HG03342 (cell line): ENCODE results near the gene NAMPT.

ENCODE experiments used
- ATAC-seq: cut with Tn5 transposase; IDR thresholded peaks from one replicate; pipeline ENCODE4 v1.9.1; 2021; ENCODE audit warnings: mild to moderate bottlenecking, moderate library complexity; ENCODE audit not compliant: unreplicated experiment

Gene NAMPT

DNA sequence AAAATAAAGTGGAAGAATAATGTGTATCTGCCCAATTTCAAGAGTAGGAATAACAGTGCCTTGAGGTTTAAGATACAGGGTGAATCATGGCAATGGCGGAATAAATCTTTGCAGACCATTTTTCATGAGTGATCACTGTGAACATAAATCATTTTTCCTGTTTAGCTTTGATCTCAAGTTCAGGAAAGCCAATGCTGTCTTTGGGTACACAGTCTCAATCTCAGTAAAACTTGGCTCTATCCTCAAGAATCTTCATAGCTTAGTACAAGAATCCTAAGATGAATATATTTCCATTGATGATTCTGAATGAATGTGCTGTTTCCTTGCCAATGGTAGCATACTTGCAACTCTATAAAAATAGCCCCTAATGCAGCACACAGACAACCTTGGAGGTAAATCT lies 6.8 kb downstream of the NAMPT start:
- ATAC-seq: no peak

DNA sequence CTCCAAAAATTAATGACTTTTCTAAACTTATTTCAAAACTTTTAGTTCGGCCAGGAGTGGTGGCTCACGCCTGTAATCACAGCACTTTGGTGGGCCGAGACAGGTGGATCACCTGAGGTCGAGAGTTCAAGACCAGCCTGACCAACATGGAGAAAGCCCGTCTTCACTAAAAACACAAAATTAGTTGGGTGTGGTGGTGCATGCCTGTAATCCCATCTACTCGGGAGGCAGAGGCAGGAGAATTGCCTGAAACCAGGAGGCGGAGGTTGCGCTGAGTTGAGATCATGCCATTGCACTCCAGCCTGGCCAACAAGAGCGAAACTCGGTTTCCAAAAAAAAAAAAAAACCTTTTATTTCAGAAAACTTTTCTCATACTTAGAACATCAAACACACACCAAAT lies 8.3 kb downstream of the NAMPT start:
- ATAC-seq: no peak

DNA sequence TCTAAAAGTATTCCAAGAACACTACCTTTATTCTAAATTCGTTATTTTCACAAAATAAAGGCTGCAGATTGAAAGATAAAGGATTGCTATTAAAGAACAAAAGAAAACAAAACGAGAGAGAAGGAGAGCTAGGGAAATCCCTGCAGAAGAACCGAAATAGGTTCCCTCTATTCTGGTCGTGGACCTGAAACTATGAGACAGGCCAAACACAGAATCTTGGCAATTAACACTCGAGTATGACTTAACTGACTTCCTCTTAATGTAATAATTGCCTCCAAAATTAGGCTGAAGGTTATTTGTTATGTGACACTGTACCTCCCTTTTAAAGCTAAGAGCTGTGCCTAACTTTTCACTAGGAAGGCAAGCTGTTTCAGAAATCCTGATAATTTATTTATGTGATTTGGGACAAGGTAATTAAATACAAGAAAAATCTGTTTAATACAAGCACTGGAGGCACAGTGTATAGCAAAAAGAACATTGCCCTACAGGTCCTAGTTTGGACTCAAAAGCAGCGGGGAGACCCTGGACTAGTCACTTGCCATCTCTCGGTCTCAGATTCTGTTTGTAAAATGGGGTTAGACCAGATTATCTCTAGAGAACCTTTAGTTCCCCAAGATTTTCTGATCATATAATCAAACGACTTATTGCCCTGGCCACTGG lies 11.6 kb downstream of the NAMPT start:
- no peak for ATAC-seq

DNA sequence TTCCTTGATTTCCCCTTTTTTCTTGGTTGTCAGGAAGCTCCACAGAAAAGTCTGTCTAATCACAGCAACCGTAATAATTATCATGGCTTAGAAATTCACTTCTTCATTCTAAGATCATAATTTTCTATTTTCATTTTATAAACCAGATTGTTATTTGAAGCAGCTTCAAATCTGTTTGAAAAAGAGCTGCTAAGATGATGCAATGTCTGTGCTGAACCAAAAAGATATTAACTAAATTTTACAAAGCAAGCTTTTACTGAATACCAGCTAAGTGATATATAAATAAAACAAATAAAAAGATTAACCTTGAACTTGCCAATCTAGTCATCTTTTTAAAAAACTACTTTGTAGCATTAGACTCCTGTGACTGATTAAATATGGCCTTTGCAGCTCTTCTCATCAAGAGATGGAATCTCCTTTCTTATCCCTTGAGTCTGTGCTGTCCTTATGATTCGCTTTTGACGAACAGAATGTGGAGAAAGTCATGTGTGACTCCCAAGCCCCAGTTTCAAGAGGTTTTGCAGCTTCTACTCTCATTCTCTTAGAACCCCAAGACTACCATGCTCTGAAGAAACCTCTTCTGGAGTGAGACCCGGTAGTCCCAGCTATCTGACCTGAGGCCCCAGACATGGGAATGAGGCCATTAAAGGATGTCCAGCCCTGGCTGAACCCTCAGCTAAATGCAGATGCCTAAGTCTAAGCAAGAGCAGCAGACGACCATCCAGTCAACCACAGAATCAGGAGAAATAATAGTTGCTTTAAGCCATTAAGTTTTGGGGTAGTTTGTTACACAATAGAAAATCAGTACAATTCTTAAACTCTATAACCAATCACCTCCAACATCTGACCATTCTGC lies 14.4 kb downstream of the NAMPT start:
- no peak for ATAC-seq

DNA sequence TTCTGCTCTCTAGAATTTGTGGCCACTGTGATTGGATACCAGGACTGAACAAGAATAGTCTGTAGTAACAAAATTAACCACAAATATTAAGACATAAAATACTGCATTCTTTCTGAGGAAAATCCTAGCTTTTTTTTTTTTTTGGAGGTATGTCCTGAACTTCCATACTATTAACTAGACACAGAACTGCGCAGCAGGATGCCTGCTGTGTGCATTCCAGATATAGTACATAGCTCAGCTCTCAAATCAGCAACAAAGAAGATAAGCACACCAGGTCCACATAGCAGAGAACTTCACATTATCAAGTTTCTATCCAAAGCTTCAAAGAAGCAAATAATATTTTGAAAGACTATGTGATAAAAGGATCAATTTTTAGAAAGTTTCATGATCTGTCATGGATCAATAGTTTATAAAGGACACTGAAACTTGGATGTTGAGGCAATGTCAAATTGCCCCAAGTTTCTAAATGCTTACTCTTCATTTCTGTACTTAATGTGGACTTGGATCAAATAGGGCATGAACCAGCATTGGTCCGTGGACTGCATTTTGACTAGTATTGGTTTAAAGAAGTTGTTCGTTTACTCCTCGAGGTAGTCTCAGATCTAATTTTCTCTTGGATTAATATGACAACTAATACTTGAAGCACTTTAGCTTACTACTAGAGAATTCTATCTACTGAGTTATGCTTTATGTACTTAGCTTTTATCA lies 15.4 kb downstream of the NAMPT start:
- ATAC-seq: no peak

DNA sequence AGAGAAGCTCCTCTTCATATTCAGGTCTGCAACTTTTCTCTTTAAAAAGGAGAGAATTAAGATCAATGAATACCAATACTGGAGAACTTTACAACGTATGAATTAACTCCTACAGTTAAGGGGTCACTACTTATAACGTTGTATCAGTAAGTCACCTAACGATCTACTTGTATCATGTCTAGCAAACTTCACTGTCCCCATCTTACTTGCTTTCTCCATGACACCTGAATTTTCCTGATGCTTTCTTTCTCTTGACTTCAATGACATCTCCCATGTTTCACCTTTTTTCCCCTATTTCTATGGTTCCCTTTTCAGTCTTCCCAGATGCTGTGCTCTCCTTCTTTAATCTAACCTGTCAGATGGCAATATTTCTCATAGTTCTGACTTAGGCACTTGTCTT lies 19.6 kb downstream of the NAMPT start:
- ATAC-seq: no peak

DNA sequence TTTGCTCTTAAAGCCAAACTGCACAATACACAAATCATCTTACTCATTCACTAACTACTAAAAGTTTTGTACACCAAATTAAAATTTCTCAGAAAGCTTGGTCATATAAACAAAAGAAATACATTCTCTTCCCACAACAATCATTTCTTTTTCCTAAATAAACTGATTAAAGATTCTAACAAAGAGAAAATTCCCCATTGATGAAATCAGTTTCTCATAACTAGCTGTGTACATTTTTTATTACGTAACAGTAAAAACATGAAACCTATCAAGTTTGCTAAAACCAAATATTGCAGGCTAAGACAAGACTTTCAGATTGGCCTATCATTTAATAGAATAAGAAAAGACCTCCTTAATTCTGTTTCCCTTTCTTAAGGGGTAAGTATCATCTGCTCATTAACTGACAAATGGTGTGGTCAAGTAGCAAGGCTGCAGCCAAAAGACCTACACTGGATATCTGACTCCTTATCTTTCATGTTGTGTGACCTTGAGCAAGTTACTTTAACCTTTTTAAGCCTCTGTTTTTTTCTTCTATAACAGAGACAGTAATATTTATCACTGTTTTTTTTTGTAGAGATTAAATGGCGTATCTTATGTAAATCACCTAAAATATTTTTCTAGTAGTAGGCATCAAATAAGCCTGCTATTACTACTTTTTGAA lies 22.4 kb downstream of the NAMPT start:
- no peak for ATAC-seq

DNA sequence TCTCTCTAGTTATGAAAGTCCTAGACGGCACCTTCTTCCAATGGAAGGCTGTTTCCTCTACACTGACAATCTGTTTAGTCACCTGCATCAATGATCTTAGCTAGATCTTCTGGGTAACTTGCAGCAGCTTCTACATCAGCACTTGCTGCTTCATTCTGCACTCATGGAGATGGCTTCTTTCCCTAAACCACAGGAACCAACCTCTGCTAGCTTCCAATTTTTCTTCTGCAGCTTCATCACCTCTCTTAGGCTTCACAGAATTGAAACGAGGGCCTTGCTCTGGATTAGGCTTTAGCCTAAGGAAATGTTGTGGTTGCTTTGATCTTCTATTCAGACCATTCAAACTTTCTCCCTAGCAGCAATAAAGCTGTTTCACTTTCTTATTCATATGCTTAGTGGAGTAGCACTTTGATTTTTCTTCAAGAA lies 24.6 kb downstream of the NAMPT start:
- ATAC-seq: peak; percentile 61

DNA sequence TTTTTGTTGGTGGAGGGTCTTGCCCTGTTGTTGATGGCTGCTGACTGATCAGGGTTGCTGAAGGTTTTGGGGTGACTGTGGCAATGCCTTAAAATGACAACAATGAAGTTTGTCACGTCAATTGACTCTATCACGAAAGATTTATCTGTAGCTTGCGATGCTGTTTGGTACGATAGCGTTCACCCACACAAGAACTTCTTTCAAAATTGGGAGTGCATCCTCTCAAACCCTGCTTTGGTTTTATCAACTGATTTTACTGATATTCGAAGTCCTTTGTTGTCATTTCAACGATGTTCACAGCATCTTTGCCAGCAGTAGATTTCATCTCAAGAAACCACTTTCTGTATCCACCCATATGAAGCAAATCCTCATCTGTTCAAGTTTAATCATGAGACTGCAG lies 26.0 kb downstream of the NAMPT start:
- no peak for ATAC-seq

DNA sequence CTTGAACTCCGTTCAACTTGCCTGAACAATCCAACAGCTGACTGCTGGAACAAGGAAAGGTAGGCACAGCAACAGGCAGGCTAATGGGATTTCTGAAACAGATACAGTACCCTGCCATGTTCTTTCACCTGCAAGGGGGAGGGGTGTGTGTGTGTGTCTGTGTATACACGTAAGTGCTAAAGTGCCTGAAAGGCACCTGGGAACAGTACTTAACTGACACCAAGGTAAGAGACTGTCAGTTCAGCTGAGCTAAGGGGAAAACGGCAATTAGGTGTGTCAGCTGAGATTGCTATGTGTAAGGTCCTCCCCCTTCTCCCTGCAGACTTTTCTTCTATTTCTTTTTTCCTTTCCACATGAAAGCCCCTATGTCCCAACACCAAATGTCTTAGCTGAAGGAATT lies 27.0 kb downstream of the NAMPT start:
- no peak for ATAC-seq

DNA sequence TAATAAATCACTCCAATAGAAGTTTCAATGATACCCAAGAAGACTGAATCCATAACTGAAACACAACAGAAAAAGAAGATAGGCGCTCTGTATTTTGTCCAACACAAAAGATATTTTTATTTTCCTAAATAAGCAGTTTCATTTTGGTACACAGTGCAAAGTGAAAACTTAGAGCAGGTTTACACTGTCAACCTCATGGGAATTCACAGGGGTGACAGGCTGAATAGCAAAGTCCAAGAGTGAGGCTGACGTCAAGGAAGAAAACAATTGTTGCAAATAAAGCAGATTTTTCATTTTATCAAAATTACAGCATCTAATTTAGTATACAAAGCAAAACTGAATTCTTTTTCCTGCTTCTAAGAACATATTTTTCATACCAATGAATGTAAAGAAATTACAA lies 28.6 kb downstream of the NAMPT start:
- ATAC-seq: no peak

DNA sequence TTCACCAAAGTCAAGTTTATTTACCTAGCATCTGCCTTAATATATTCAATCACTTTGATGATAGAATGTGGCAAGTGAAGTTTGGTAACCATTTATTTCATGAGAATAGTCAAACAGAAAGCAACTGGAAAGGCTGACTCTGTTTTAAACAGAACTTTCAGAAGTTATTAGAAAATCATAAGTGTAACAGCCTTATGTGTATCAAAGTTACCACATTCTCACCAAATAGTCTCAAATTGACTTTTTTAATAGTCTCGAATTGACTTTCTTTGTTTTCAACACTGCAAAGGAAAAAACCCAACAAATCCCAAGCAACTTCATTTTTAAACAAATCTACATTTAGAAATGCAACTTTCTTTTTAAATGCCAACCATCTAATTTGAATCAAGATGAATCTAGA lies 29.5 kb downstream of the NAMPT start:
- ATAC-seq: no peak

DNA sequence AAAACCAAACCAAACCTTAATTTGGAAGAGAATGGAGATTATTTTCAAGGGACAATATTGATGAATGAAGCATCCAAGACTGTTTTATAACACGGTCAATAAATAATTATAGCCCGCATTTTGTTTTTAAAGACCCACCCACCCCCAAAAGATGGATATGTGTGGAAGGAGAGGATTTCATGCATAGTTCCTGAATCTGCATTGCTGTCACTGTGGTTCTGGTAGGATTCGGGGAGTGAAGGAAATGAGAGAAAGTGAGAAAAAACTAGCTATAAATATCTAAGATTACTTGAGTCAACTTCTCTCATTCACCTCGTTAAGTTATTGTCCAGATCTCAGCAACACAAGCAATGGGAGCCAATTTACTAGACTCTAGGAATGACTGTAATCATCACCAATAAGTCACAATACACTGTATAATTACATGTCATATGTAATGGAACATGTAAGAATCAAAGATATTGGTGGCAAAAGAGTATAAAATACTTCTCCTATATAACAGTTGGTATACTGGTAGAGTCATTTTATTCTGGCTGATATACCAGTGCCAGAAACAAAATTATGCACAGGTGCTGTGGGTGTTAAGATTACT lies 30.2 kb downstream of the NAMPT start:
- ATAC-seq: no peak

DNA sequence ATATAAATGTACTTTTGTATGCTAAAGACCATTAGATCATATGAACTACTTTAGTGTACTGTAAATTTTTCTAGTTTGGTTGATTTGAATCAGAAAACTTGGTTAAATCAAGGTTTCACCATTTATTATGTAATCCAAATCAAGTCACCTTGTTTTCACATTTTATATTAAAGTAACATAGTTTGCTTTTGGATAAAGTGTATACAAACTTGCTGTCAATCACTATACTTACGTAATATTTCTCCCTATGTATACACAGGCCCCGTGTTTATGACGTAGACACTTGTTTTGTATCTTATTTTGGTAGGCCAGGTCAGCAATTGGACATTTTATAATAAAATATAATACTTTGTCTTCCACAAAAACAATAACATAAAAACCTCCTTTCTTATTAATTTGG lies 32.2 kb downstream of the NAMPT start:
- ATAC-seq: no peak

DNA sequence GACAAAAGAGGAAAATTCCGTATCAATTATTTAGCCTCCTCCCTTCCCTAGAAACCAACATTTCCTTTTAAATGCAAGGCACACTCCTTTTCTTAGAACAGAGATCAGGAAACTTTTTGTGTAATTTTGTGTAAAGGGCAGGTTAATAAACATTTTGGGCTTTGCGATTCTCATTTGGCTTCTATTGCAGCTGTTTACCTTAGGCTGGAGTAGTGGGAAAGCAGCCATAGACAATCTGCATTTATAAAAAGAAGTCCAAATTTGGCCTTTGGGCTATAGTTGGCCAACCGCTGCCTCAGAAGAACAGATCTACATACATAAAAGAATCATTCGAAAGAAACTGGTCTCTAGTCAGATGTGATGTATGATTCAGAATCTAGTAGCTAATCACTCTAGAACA lies 35.3 kb downstream of the NAMPT start:
- ATAC-seq: no peak

DNA sequence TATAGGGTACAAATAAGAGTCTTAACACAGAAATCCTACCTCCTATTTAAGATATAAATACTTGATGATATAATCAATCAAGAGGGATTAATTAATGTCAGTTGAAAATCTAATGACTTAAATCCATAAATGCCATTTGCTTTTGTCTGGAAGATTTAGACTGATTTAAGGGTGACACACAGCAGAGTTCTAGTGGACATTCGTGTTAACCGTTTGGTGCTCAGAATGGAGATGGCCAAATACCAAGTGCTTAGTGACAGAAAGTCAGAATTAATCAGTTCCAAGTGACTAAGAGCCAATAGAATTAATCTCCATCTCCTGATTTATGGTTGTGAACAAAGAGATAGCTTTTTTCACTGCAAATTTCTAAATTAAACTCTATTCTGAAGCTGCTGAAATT lies 36.2 kb downstream of the NAMPT start:
- ATAC-seq: no peak

DNA sequence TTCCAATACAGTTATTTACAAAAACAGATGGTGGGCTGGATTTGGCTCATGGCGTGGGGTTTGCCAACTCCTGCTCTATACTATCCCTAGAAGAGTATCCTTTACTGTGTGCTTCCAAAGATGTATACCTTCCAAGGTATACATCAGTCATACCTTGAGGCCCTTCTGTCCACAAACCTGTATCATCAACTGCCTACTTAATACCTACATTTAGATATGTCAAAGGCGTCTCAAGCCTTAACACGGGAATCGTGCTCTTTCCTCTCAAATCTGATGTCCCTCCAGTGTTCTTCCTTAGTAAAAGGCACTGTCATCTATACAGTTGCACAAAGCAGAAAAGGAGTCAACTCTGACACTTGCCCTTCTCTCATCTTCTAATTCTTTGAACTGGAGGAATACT lies 36.9 kb downstream of the NAMPT start:
- ATAC-seq: no peak

DNA sequence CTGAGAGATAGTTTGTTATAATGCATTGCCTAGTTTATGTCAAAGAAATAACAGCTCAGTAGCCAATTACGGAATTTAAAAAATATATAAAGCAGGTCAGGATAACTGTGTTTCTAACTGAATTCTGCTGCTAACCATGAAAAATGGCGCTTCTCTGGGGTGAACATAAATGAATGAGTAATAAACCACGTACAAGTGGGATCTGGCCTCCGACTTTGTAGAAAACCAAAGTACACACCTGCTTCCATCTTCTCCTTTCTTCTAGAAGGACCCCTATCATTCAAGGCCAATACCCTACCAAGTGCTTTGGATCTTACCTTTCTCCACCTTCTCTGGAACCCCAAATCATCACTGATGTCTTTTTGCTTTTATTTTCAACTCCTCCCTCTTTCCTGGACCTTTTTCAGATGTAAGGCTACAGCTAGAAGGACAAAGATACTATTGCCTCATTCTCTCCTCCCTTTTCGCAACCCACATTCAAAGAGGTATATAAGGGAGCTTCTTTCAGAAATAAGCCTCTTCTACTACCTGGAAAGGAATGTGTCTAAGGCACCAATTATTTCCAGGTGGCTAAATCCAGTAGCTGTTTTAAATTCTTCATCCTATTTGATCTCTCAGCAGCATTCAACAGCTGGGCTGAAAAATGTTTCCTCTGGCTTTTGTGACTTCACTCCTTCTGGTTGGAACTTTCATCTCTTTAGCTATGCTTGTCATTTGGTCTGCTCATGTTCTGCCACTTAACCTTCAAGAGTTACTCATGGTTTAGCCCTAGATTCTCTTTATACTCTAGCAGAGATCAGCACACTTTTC lies 37.7 kb downstream of the NAMPT start:
- ATAC-seq: no peak

DNA sequence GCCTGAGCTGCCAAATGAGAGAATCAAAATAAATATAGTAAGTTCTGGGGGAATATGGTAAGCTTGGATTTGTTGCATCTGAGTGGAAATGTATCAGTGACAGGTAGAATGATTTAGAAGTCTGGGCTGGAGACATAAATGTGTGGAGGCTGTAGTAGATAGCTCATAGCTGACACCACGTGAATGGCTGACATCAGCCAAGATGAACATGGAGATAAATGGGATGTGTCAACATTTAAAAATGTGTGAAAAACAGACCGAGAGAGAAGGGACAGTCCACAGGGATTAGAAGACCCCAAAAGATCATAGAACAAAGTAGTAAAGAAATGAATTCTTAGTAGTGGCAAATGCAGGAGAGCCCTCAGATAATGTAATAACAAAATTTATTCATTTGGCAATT lies 40.9 kb downstream of the NAMPT start:
- no peak for ATAC-seq

DNA sequence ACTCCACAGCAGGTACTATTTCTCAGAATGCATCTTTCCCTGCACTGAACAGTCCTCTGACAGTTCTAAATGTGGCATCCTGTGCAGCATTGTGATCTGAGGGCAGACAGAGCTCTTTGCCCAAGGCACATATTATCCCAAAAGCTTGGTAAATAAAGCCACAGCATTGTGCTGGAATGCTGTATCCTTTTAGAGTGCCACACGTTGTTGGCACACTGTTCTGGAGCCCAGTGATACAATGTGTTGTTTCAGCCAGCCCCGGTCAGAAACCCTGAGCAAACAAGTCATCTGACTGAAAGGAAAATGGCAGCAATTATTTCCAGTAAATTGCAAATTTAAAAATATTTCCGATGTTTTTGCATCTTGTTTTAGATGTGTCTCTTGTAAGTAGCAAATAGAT lies 45.4 kb downstream of the NAMPT start:
- ATAC-seq: no peak
